HG03159 (cell line): ENCODE results near the gene PITX2.
A peak's percentile ranks its signal among the peaks of the same experiment; 100 is the strongest.
"Not testable (repeated sequence)": the region's sequence is repeated elsewhere in the genome, so short reads cannot be mapped to it uniquely, and the experiment has no call there.

Experiments used
- ATAC-seq: cut with Tn5 transposase; IDR thresholded peaks from one replicate; pipeline ENCODE4 v1.9.1; 2021; ENCODE audit warnings: mild to moderate bottlenecking, moderate library complexity; ENCODE audit not compliant: unreplicated experiment

The PITX2 gene

DNA sequence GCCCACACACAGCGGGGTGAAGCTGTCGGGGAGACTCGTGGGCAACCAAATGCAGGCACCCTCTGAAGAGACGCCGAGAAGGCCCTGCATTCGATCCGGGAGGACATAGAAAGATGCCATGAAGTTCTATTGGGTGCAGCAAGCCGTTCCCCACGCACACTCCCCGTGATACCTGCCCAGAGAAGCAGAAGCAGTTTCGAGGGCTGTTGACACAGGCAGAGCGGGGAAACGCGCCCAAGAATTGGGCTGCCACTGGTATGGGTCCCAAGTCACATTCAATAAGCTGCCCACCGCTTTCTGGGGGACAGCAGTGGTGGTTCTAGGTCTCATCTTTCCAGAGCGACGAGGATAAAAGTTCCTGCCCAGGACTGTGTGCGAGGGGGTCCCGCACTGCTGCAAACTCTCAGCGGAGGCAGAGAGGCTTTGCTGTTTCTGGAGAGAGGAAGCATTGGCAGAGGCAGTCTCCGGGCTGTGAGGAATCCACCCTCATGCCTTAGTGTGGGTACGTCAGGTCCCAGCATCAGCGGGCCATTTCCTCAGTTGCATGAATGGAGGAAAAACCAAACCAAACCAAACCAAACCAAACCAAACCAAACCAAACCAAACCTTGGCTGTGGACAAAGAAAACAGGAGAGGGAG is 10.1 kb downstream of the PITX2 start:
- ATAC-seq, result no peak

DNA sequence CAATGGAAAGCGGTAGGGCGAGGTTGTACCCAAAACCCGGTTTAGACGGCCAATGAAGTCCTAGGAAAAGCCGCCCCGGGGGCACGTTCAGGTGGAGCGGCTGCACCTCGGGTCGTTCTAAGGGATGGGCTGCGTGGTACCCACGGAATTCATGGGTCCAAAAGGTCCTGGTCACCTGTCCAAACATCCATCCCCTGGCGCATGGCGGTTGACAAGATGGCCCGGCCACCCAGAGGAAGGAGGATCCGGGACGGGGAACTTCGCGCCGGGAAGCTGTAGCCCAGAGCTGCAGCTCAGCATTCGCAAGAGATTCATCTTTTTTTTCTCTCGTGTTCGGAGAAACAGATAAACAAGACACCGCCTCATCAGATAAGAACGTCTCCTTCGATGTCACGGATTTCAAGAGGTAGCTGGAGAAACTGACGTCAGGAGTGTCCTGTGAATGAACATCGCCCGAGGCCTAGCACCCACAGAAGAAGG is 10.9 kb downstream of the PITX2 start:
- ATAC-seq, result no peak

DNA sequence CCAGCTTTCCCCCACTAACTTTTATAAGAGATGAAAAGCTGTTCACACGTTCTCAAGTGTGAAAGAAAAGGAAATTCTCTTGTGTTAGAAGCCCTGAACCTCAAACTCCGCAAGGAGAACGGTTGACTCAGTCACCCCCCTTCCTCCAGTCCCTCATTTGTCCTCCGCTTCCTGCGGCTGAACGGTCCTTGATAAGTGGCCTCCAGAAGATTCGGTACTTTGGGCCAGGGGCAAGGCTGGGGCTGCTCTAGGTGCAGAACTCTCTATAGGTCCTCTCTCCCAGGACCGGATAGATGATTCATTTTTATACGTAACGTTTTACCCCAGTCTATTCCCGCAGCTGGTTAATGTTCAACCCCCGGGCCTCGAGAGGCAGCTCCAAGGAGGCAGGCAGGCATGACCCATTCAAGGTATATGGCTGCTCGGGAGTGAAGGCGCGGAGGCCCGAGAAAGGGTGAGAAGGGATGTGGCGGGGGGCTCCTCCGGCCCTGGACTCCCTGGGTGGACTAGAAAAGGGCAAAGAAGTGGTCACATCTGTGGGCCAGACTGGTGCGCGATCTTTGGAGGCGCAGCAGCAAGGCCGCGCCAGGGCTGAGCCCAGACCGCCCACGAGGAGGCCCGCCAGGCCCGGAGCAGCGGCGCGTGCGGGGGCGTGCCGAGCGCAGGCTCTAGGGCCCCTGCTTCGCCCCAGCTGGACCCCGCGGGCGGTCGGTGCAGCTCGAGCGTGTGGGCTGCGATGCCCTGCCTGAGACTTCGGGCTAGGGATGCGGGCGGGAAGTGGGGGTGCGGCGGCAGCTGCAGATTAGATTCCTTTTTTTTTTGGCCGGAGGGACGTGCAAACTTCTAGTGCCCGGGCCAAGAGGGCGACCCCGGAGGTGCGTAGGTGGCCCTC is 11.7 kb downstream of the PITX2 start:
- peak; percentile 78 for ATAC-seq

DNA sequence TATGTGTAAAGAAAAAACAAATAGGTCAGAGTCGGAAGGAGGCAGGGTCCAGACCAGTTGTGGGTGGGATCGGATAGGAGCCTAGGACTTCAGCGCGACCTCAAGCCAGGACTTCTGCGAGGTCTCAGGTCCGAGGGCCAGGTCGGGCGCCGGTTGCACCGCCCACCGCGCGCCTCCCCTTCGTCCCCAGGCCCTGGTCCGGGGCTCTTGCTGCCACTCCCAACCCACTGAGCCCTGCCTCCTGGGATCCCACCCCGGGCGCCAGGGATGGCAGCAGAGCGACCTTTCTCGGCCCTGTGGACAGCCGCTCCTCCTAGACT is 12.3 kb downstream of the PITX2 start:
- peak; percentile 21 for ATAC-seq

DNA sequence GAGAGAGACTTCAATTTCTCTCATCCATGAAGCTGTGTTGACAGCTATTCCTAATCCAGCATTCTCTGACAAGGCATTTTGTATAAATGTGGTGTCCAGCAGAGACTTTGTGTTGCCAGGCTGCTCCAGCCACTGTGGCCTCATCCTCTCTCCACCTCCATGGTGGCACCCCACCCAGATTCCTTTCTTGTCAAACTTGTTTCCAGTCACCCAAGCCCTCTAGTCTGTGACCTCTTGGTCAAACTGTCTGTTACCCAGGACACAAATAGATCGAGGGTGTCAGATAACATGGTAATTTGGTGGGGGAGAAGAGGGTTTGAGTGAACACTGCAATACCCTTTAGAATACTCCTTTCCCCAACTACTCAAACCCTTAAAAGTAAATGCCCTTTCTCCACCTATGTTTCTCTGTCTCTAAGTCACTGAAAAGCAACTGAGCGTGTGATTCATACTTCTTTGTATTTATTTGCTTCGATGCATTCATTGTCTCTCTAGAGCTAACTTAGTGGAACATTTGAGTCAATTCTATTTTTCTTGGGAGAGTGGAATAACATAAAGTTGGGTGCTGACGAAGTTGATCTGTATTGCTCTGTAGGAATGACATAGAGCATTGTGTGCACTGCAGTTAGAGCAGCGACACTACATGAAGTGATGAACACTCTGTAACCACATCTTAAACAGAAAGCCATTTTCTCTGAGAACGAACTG is 13.7 kb downstream of the PITX2 start:
- ATAC-seq, result no peak

DNA sequence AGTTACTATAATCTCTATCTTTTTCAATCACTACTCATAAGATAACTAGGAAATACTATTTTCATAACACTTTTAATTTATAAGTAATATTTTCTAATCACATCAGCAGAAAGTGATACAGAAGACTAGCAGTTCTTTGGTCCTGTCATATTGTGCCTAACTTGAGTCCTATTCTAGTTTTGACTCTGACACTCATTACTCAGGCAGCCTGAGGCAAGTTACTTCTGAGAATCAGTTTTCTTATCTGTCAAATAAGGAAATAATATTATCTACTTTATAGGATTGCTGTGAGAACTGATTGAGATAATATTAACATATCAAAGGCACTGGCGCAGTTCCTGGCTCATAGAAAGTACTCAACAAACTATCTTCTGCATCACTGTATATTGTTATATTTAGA is 17.8 kb downstream of the PITX2 start:
- no peak for ATAC-seq

DNA sequence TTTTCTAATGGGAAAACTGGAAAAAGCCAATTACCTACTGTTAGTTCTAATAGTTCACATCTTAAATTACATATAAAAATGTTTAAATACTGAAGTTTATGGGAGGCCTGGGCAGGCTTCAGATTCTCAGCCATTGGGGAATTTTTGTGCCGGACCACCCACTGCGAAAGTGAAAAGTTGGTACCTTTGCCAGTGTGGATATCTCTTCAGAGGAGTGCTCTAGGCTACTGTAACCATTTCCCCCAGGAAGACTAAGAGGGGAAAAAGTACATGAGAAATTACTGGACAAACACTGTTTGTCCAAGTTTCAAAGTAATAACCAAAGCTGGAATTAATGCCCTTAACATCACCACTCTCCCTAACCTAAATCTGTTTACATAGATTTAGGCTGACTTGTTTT is 20.8 kb downstream of the PITX2 start:
- ATAC-seq, result no peak

DNA sequence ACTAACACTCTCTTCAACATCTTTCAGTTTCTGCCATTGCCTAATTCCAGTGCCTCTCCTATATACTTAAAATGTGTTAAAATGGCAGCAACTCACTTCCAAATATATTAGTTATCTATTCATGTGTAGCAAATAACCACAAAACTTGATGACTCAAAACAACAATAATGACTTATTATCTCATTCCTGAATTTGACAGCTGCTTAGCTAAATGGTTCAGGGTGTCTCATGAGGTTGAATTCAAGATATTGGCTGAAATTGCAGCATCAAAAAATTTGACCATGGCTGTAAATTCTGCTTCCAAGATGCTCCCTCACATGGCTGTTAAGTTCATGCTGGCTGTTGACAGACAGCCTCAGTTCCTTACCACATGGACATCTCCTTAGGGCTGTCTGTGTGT is 25.3 kb downstream of the PITX2 start:
- ATAC-seq, result no peak

DNA sequence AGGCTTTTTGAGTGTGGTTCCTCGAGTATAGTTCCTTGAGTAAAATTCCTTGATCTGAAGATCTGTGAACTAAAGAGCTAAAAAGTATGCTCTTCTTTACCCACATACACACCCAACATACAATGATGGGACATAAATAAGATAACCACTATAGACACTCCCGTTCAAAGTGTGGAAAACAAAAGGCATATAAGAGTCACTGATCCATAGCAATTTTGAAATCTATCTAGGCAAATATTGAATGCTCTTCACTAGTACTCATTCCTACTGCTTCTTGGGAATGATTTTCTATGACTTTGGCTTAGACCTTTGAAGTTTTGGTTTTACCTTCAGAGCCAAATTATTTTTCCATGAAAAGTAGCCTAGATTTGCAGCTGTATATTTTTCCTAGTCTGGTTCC is 26.4 kb downstream of the PITX2 start:
- no peak for ATAC-seq

DNA sequence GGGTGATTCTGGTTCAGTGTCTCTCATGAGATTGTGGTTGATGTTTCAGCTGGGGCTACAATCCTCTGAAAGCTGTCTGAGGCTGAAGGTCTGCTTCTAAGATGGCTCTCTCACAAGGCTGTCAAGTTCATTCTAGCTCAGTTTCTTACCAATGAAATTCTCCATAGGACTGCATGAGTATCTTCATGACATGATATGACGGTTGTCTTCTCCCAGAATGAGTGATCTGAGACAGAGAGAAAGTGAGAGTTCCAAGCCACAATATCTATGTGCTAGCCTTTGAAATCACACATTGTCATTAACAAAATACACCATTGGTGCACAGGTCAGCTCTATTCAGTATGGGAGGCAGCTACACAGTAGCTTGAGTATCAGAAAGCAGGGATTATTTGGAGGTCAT is 27.3 kb downstream of the PITX2 start:
- no peak for ATAC-seq

DNA sequence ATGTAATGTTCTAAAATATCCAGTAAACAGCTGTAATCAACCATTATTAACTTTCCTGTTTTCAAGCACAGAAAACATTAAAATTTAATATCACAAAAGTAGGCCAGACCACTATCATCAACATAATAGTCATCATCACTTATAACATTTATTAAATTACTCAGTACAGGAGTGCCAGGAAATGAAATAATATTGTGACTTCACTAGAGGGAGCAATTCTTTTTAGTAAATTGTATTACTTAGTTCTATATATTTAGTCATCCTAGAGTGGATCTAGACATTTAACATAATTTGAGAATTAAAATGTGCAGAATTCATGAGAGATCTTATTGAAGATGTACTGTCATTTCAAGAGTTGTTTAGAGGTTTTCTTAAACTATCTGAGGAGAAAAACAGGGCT is 33.6 kb downstream of the PITX2 start:
- ATAC-seq, result no peak

DNA sequence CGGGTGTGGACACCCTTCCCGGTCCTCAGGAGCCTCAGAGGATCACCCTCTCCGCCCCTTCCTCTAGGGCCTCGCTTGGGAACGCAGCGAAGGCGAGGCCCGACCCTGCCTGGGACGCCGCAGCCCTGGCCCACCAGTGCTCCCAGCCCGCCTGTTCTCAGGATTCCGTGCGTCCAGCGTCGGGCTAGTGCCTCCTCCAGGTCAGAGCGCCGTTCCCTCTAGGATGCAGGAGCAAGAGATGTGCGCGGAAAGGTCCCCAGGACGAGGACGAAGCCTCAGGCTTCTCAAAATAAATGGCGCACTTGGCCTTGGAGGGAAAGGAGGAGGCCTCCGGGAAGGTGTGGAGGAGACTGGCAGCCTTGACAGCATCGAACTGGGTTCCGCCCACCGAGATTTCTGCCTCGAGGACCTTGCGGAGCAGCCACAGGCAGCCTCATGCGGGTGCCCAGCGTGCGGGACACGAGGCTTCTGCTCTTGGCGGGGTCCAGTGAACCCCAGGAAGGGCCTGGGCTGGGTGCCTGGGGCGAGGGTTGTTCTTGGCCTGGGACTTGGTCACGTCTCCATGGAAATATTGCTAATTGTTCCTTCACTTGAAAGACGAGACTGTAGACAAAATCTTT is 35.1 kb downstream of the PITX2 start:
- no peak for ATAC-seq

DNA sequence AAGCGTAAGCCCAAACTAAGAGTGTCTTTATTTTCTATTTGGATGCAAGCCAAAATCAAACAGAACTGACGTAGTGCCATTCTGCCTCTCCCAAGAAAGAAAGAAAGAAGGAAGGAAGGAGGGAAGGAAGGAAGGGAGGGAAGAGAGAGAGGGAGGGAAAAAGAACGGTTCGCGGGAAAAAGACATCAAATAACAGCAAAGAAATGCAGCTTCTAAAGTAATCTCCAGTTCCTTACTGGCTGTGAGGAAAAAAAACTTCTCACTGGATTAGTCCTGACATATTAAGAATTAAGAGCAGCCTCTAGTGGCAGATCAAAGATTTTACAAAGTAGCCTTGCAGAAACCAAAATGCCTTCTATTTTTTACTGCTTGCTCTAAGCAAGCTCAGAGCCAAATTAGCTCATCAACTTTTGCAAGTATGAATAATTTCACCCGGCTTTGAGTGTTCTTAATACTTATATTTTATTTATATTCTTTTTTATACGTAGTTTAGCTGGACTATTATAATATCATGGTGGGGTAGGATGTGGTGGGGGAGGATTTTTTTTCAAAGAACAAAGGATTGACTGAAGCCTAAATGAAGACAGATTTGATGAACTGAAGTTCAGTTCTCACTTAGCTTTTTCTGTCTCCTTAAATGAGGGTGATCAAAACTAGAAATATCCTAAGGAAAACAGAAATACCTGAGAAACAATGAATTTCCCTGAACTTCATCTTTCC is 36.6 kb downstream of the PITX2 start:
- no peak for ATAC-seq

DNA sequence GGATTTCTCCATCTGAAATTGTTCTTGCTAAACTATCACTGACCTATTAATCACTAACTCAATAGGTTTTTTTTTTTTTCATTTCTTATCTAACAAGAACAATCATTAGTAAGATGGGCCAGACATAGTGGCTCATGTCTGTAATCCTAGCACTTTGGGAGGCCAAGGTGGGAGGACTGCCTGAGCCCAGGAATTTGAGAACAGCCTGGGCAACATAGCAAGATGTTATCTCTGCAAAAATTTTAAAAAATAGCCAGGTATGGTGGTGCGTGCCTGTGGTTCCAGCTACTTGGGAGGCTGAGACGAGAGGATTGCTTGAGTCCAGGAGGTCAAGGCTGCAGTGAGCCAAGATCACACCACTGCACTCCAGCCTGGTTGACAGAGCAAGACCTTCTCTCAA is 46.2 kb downstream of the PITX2 start:
- not testable (repeated sequence) for ATAC-seq
